GM12878 (cell line): ENCODE data around the gene DMD. TPM values are rescaled to one million over a fixed set of nuclear protein-coding genes. Genes with fewer than 3 reads are reported as not detected.
A peak's percentile ranks its signal among the peaks of the same experiment; 100 is the strongest.

Source experiments
- ATAC-seq: fragments of 200-7000 bp; cut with Tn5 transposase; 3 replicates; pipeline ENCODE4 v1.9.1; 2020; ENCODE audit warnings: mild to moderate bottlenecking, moderate library complexity
- BruUV-seq: library from RNA; stranded (reverse); fragments of 400-500 nt; replicated peaks from 2 replicates; lab custom pipeline; 2021; lab: Mats Ljungman, UMichigan
- CTCF ChIA-PET: fragments of 300-600 bp; sonication (Branson Sonifier 250); formaldehyde crosslinking; extraction: SDS; loops from one replicate; lab custom pipeline; 2021; ENCODE audit warnings: inconsistent platforms; lab: Yijun Ruan, JAX
- POLR2A ChIA-PET: fragments of 350-600 bp; formaldehyde crosslinking; extraction: SDS; loops from one replicate; lab custom pipeline; 2021; ENCODE audit warnings: inconsistent platforms; lab: Charles Lee
- RAD21 ChIA-PET: fragments of 300-600 bp; sonication (Branson Sonifier 250); formaldehyde crosslinking; loops from one replicate; lab custom pipeline; 2023; ENCODE audit warnings: antibody characterized with exemption; ENCODE audit not compliant: unreplicated experiment; lab: Charles Lee
- SMC1A ChIA-PET: fragments of 300-600 bp; sonication (Branson Sonifier 250); formaldehyde crosslinking; loops from one replicate; lab custom pipeline; 2023; ENCODE audit not compliant: unreplicated experiment, uncharacterized antibody; lab: Charles Lee
- DNase-seq: peaks from one replicate; pipeline ENCODE4 v3.0.0-alpha.2; 2011; ENCODE audit warnings: low read depth, low spot score
- FAIRE-seq: peaks from 3 replicates; lab custom pipeline; 2011; peaks lifted over from hg19 to GRCh38; lab: Jason Lieb, UNC
- H2AFZ ChIP-seq: 2 replicates; pipeline ENCODE4 v1.6.0; 2011; ENCODE audit warnings: low read depth, low read length, control low read depth; ENCODE audit not compliant: control insufficient read depth
- H3K27ac ChIP-seq: 2 replicates; pipeline ENCODE4 v1.5.1; 2011; ENCODE audit warnings: control low read depth; ENCODE audit not compliant: control insufficient read depth, insufficient read depth
- H3K27me3 ChIP-seq, 2 experiments: replicated peaks in 1 of 2; 2 replicates each; pipeline versions ENCODE4 v1.6.0 to v1.6.1; 2011; ENCODE audit warnings: low read length in 1 of 2; ENCODE audit not compliant: control insufficient read depth in 2 of 2, insufficient read depth in 2 of 2
- H3K36me3 ChIP-seq, 2 experiments: 2 replicates each; pipeline ENCODE4 v1.5.1; 2011; ENCODE audit warnings: low read length in 1 of 2; ENCODE audit not compliant: control insufficient read depth in 2 of 2, insufficient read depth in 2 of 2
- H3K4me1 ChIP-seq: 2 replicates; pipeline ENCODE4 v1.6.1; 2011; ENCODE audit warnings: mild to moderate bottlenecking, low read length, moderate library complexity, mixed read lengths; ENCODE audit not compliant: control insufficient read depth, insufficient read depth
- H3K4me2 ChIP-seq: 2 replicates; pipeline ENCODE4 v1.6.0; 2011; ENCODE audit warnings: control low read depth; ENCODE audit not compliant: control insufficient read depth, insufficient read depth
- H3K4me3 ChIP-seq: fragments of 200-600 bp; sonication (generic); 2 replicates; pipeline ENCODE4 v1.5.1; 2016
- H3K79me2 ChIP-seq: 2 replicates; pipeline ENCODE4 v1.6.0; 2011; ENCODE audit warnings: low read length; ENCODE audit not compliant: control insufficient read depth, insufficient read depth
- H3K9ac ChIP-seq: 2 replicates; pipeline ENCODE4 v1.8.0; 2011; ENCODE audit warnings: low read length, control low read depth, mixed read lengths; ENCODE audit not compliant: control insufficient read depth, insufficient read depth
- H3K9me3 ChIP-seq: replicated peaks from 3 replicates; pipeline ENCODE4 v1.5.1; 2011; ENCODE audit warnings: mild to moderate bottlenecking, low read length; ENCODE audit not compliant: control insufficient read depth, insufficient read depth
- H4K20me1 ChIP-seq: 2 replicates; pipeline ENCODE4 v1.6.0; 2011; ENCODE audit not compliant: control insufficient read depth, insufficient read depth
- ATF7 ChIP-seq: fragments of 450-650 bp; IDR thresholded peaks from 2 replicates; pipeline ENCODE4 v1.6.1; 2016; ENCODE audit warnings: low read depth, mild to moderate bottlenecking
- EED ChIP-seq: sonication (generic); IDR thresholded peaks from 2 replicates; pipeline ENCODE4 v1.6.1; 2016; ENCODE audit warnings: antibody characterized with exemption, low read depth
- MEF2B ChIP-seq: fragments of 450-650 bp; IDR thresholded peaks from 2 replicates; pipeline ENCODE4 v1.6.1; 2018; ENCODE audit warnings: mild to moderate bottlenecking, moderate library complexity; ENCODE audit not compliant: partially characterized antibody, poor library complexity, severe bottlenecking
- SIN3A ChIP-seq: IDR thresholded peaks from 2 replicates; pipeline ENCODE4 v1.6.1; 2012; ENCODE audit warnings: low read depth, low read length, improper control_type of control experiment
- SPI1 ChIP-seq: IDR thresholded peaks from 2 replicates; pipeline ENCODE4 v1.6.1; 2011; ENCODE audit warnings: low read depth, mild to moderate bottlenecking, low read length, moderate library complexity, borderline replicate concordance; ENCODE audit not compliant: insufficient read depth
- WGBS: methylation state at CpG from one replicate; pipeline ENCODE4 v1.1.6; 2016; ENCODE audit warnings: low lambda C conversion rate; ENCODE audit not compliant: insufficient replicate concordance, insufficient coverage; ENCODE audit errors: missing lambda C conversion rate; 5-methylcytosine and 5-hydroxymethylcytosine counted together
- in situ Hi-C: fragments of 300-500 bp; cut with MboI; formaldehyde crosslinking; loops from 9 replicates; pipeline ENCODE4 v1.14.3; 2018; ENCODE audit warnings: mixed read lengths
- intact Hi-C: fragments of 100-400 bp; cut with micrococcal nuclease; formaldehyde crosslinking; loops from one replicate; pipeline ENCODE4 v1.14.2; 2022; ENCODE audit not compliant: unreplicated experiment
- polyA plus RNA-seq, 11 experiments: library from polyadenylated mRNA; depleted of rRNA in 4 of 11; unstranded in 6 of 11; stranded (reverse) in 5 of 11; fragments of >200 nt; fragmentation: Nextera tagmentation in 4 of 11; fragmentation: Illumina TruSeq in 1 of 11; extraction: Ambion mirVana in 4 of 11; extraction: Trizol in 1 of 11; gene quantifications; 1 replicate in 1 of 11; 2 replicates in 10 of 11; pipeline versions ENCODE4 v1.2.1 to v1.2.3, GENCODE V29; 2011 to 2016; ENCODE audit warnings: inconsistent platforms in 2 of 11, missing spikeins in 2 of 11, low read depth in 1 of 11
- total RNA-seq, 4 experiments: library from RNA; depleted of rRNA in 3 of 4; stranded (reverse); fragments of >200 nt in 3 of 4; fragmentation: Illumina TruSeq in 1 of 4; extraction: Trizol in 1 of 4; gene quantifications; 2 replicates each; pipeline versions ENCODE4 v1.2.1 to v1.2.3, GENCODE V29; 2013 to 2021

The DMD gene
- total and polyA plus RNA-seq, 10 of the 15 experiments (the other 5 are each of a cell fraction or from before 2014, with no cell fraction given): 1.4 to 24.3 (median 4.3) TPM

GRCh38 chrX:31570658-31571057 lies 1640.7 kb downstream of the DMD start:
- Histone ChIP-seq H3K4me1 (no peaks in the 10 kb centered on the region), H3K9me3 (no peaks in the 10 kb centered on the region), H3K36me3 (no peaks in the 10 kb centered on the region), H3K27ac (no peak overlapping the region), H3K4me2 (no peak overlapping the region), H3K27me3 (no peaks in the 10 kb centered on the region), H3K79me2 (no peaks in the 10 kb centered on the region), H2AFZ (no peak overlapping the region), H3K4me3 (no peak overlapping the region), H4K20me1 (no peaks in the 10 kb centered on the region), H3K9ac (no peak overlapping the region)
- RAD21 ChIA-PET: no interaction called here
- intact Hi-C loops: no loop called here
- no TSS peak for BruUV-seq
- CTCF ChIA-PET: no interaction called here
- 33% methylated on average over 2 of the region's 2 CpGs for WGBS
- FAIRE-seq: no peak
- in situ Hi-C loops: no loop called here
- no peak for TF ChIP-seq MEF2B
- no peak for DNase-seq
- SMC1A ChIA-PET: no interaction called here
- POLR2A ChIA-PET: no interaction called here
- ATAC-seq: no peak

DNA sequence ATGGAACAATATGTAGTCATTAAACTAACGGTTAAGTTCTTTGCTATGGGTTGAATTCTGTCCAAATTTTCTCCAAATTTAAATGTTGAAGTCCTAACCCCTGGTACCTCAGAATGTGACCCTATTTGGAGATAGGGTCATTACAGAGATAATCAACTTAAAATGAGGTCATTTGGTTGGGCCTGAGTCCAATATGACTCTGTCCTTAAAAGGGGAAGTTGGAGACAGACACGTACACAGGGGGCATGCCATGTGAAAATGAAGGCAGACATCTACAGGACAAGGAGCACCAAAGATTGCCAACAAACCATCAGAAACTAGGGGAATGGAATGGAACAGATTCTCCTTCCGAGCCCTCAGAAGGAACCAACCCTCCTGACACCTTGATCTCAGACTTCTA lies 1647.6 kb downstream of the DMD start:
- CTCF ChIA-PET: no interaction called here
- no peaks in the 10 kb centered on the region for H3K36me3 ChIP-seq
- H3K4me1 ChIP-seq: no peaks in the 10 kb centered on the region
- intact Hi-C loops: no loop called here
- no peak overlapping the region for H3K27ac ChIP-seq
- no peaks in the 10 kb centered on the region for H3K9me3 ChIP-seq
- no TSS peak for BruUV-seq
- no peak for DNase-seq
- no peak overlapping the region for H3K4me3 ChIP-seq
- ATAC-seq: peak; percentile 75
- no peak overlapping the region for H2AFZ ChIP-seq
- H3K4me2 ChIP-seq: no peak overlapping the region
- no peaks in the 10 kb centered on the region for H4K20me1 ChIP-seq
- RAD21 ChIA-PET: no interaction called here
- H3K27me3 ChIP-seq: no peaks in the 10 kb centered on the region
- in situ Hi-C loops: no loop called here
- 0 out of 2 replicates have a peak, but pooled peaks have one; percentile 46 for TF ChIP-seq ATF7
- TF ChIP-seq EED: no peak
- no peak for TF ChIP-seq SIN3A
- peak; percentile 39; the same call in 1 of the 2 replicates for TF ChIP-seq SPI1
- POLR2A ChIA-PET: no interaction called here
- no peaks in the 10 kb centered on the region for H3K79me2 ChIP-seq
- SMC1A ChIA-PET: no interaction called here
- no peak for FAIRE-seq
- WGBS: 2% methylated on average over 3 of the region's 3 CpGs
- no peak overlapping the region for H3K9ac ChIP-seq
